ENCODE data around the gene FGF14.

Gene FGF14

GRCh38 chr13:101876951-101877350 lies 524.9 kb downstream of the FGF14 start:
- no peaks in the 10 kb centered on the region for H3K36me3 ChIP-seq (ENCODE audit: control insufficient read depth in 1 of 2, insufficient read depth in 2 of 2, low read length in 2 of 2)
- no peaks in the 10 kb centered on the region for H3K9me3 ChIP-seq (ENCODE audit: control insufficient read depth in 1 of 2, low read length in 2 of 2)
- no peaks in the 10 kb centered on the region for H3K4me1 ChIP-seq (ENCODE audit: control insufficient read depth in 1 of 2, insufficient read depth in 2 of 2, low read length in 2 of 2)
- no peaks in the 10 kb centered on the region for H3K27me3 ChIP-seq (ENCODE audit: control insufficient read depth in 1 of 2, insufficient read depth in 2 of 2, low read length in 2 of 2)
- no peak overlapping the region for H3K9ac ChIP-seq (ENCODE audit: low read depth in 1 of 2, low read length in 2 of 2)
- no peak overlapping the region for H3K27ac ChIP-seq (ENCODE audit: low read depth, low read length)
- H3K4me3 ChIP-seq (ENCODE audit: low read depth in 1 of 2, low read length in 2 of 2): no peak overlapping the region

- Histone ChIP-seq H3K27ac (ENCODE audit: low read depth, low read length) (no peak overlapping the region), H3K4me3 (ENCODE audit: low read depth in 1 of 2, low read length in 2 of 2) (no peak overlapping the region), H3K4me1 (ENCODE audit: control insufficient read depth in 1 of 2, insufficient read depth in 2 of 2, low read length in 2 of 2) (no peaks in the 10 kb centered on the region), H3K9me3 (ENCODE audit: control insufficient read depth in 1 of 2, low read length in 2 of 2) (no peaks in the 10 kb centered on the region), H3K36me3 (ENCODE audit: control insufficient read depth in 1 of 2, insufficient read depth in 2 of 2, low read length in 2 of 2) (no peaks in the 10 kb centered on the region), H3K9ac (ENCODE audit: low read depth in 1 of 2, low read length in 2 of 2) (no peak overlapping the region), H3K27me3 (ENCODE audit: control insufficient read depth in 1 of 2, insufficient read depth in 2 of 2, low read length in 2 of 2) (no peaks in the 10 kb centered on the region)
Measured at GRCh38 chr13:101875717-101876393, 526.0 kb downstream of the FGF14 start.

- H3K4me1 ChIP-seq (ENCODE audit: control insufficient read depth in 1 of 2, insufficient read depth in 2 of 2, low read length in 2 of 2): no peaks in the 10 kb centered on the region
- H3K27ac ChIP-seq (ENCODE audit: low read depth, low read length): no peak overlapping the region
- H3K27me3 ChIP-seq (ENCODE audit: control insufficient read depth in 1 of 2, insufficient read depth in 2 of 2, low read length in 2 of 2): no peaks in the 10 kb centered on the region
- no peak overlapping the region for H3K4me3 ChIP-seq (ENCODE audit: low read depth in 1 of 2, low read length in 2 of 2)
- no peak overlapping the region for H3K9ac ChIP-seq (ENCODE audit: low read depth in 1 of 2, low read length in 2 of 2)
- no peaks in the 10 kb centered on the region for H3K36me3 ChIP-seq (ENCODE audit: control insufficient read depth in 1 of 2, insufficient read depth in 2 of 2, low read length in 2 of 2)
- H3K9me3 ChIP-seq (ENCODE audit: control insufficient read depth in 1 of 2, low read length in 2 of 2): no peaks in the 10 kb centered on the region
Measured at GRCh38 chr13:101875091-101875490, 526.8 kb downstream of the FGF14 start.

- Histone ChIP-seq H3K27me3 (ENCODE audit: control insufficient read depth in 1 of 2, insufficient read depth in 2 of 2, low read length in 2 of 2) (no peaks in the 10 kb centered on the region), H3K9me3 (ENCODE audit: control insufficient read depth in 1 of 2, low read length in 2 of 2) (no peaks in the 10 kb centered on the region), H3K36me3 (ENCODE audit: control insufficient read depth in 1 of 2, insufficient read depth in 2 of 2, low read length in 2 of 2) (no peaks in the 10 kb centered on the region), H3K4me1 (ENCODE audit: control insufficient read depth in 1 of 2, insufficient read depth in 2 of 2, low read length in 2 of 2) (no peaks in the 10 kb centered on the region), H3K4me3 (ENCODE audit: low read depth in 1 of 2, low read length in 2 of 2) (no peak overlapping the region), H3K9ac (ENCODE audit: low read depth in 1 of 2, low read length in 2 of 2) (no peak overlapping the region), H3K27ac (ENCODE audit: low read depth, low read length) (no peak overlapping the region)
Measured at GRCh38 chr13:101869553-101869952, 532.3 kb downstream of the FGF14 start.

- no peaks in the 10 kb centered on the region for H3K9me3 ChIP-seq (ENCODE audit: control insufficient read depth in 1 of 2, low read length in 2 of 2)
- H3K36me3 ChIP-seq (ENCODE audit: control insufficient read depth in 1 of 2, insufficient read depth in 2 of 2, low read length in 2 of 2): no peaks in the 10 kb centered on the region
- H3K27ac ChIP-seq (ENCODE audit: low read depth, low read length): no peak overlapping the region
- H3K9ac ChIP-seq (ENCODE audit: low read depth in 1 of 2, low read length in 2 of 2): no peak overlapping the region
- H3K27me3 ChIP-seq (ENCODE audit: control insufficient read depth in 1 of 2, insufficient read depth in 2 of 2, low read length in 2 of 2): no peaks in the 10 kb centered on the region
- H3K4me1 ChIP-seq (ENCODE audit: control insufficient read depth in 1 of 2, insufficient read depth in 2 of 2, low read length in 2 of 2): no peaks in the 10 kb centered on the region
- no peak overlapping the region for H3K4me3 ChIP-seq (ENCODE audit: low read depth in 1 of 2, low read length in 2 of 2)
Measured at GRCh38 chr13:101868585-101869469, 533.0 kb downstream of the FGF14 start.

GRCh38 chr13:101866889-101867581 lies 534.8 kb downstream of the FGF14 start:
- no peaks in the 10 kb centered on the region for H3K4me1 ChIP-seq (ENCODE audit: control insufficient read depth in 1 of 2, insufficient read depth in 2 of 2, low read length in 2 of 2)
- no peak overlapping the region for H3K27ac ChIP-seq (ENCODE audit: low read depth, low read length)
- H3K27me3 ChIP-seq (ENCODE audit: control insufficient read depth in 1 of 2, insufficient read depth in 2 of 2, low read length in 2 of 2): no peaks in the 10 kb centered on the region
- H3K4me3 ChIP-seq (ENCODE audit: low read depth in 1 of 2, low read length in 2 of 2): no peak overlapping the region
- H3K9me3 ChIP-seq (ENCODE audit: control insufficient read depth in 1 of 2, low read length in 2 of 2): no peaks in the 10 kb centered on the region
- no peak overlapping the region for H3K9ac ChIP-seq (ENCODE audit: low read depth in 1 of 2, low read length in 2 of 2)
- H3K36me3 ChIP-seq (ENCODE audit: control insufficient read depth in 1 of 2, insufficient read depth in 2 of 2, low read length in 2 of 2): no peaks in the 10 kb centered on the region

GRCh38 chr13:101858860-101859259 lies 543.0 kb downstream of the FGF14 start:
- H3K36me3 ChIP-seq (ENCODE audit: control insufficient read depth in 1 of 2, insufficient read depth in 2 of 2, low read length in 2 of 2): no peaks in the 10 kb centered on the region
- H3K27me3 ChIP-seq (ENCODE audit: control insufficient read depth in 1 of 2, insufficient read depth in 2 of 2, low read length in 2 of 2): no peaks in the 10 kb centered on the region
- H3K9ac ChIP-seq (ENCODE audit: low read depth in 1 of 2, low read length in 2 of 2): no peak overlapping the region

GRCh38 chr13:101846701-101847100 lies 555.1 kb downstream of the FGF14 start:
- no peak overlapping the region for H3K27ac ChIP-seq (ENCODE audit: low read depth, low read length)
- no peaks in the 10 kb centered on the region for H3K36me3 ChIP-seq (ENCODE audit: control insufficient read depth in 1 of 2, insufficient read depth in 2 of 2, low read length in 2 of 2)
- H3K9ac ChIP-seq (ENCODE audit: low read depth in 1 of 2, low read length in 2 of 2): no peak overlapping the region
- H3K9me3 ChIP-seq (ENCODE audit: control insufficient read depth in 1 of 2, low read length in 2 of 2): no peaks in the 10 kb centered on the region
- no peaks in the 10 kb centered on the region for H3K4me1 ChIP-seq (ENCODE audit: control insufficient read depth in 1 of 2, insufficient read depth in 2 of 2, low read length in 2 of 2)
- no peak overlapping the region for H3K4me3 ChIP-seq (ENCODE audit: low read depth in 1 of 2, low read length in 2 of 2)
- H3K27me3 ChIP-seq (ENCODE audit: control insufficient read depth in 1 of 2, insufficient read depth in 2 of 2, low read length in 2 of 2): no peaks in the 10 kb centered on the region

More at GRCh38 chr13:101858860-101859259, 543.0 kb downstream of the FGF14 start:
- no peaks in the 10 kb centered on the region for H3K4me1 ChIP-seq (ENCODE audit: control insufficient read depth in 1 of 2, insufficient read depth in 2 of 2, low read length in 2 of 2)
- H3K27ac ChIP-seq (ENCODE audit: low read depth, low read length): no peak overlapping the region
- H3K9me3 ChIP-seq (ENCODE audit: control insufficient read depth in 1 of 2, low read length in 2 of 2): no peaks in the 10 kb centered on the region
- H3K4me3 ChIP-seq (ENCODE audit: low read depth in 1 of 2, low read length in 2 of 2): no peak overlapping the region

GRCh38 chr13:101846249-101846648 lies 555.6 kb downstream of the FGF14 start:
- Histone ChIP-seq H3K27me3 (ENCODE audit: control insufficient read depth in 1 of 2, insufficient read depth in 2 of 2, low read length in 2 of 2) (no peaks in the 10 kb centered on the region), H3K4me1 (ENCODE audit: control insufficient read depth in 1 of 2, insufficient read depth in 2 of 2, low read length in 2 of 2) (no peaks in the 10 kb centered on the region), H3K4me3 (ENCODE audit: low read depth in 1 of 2, low read length in 2 of 2) (no peak overlapping the region), H3K9me3 (ENCODE audit: control insufficient read depth in 1 of 2, low read length in 2 of 2) (no peaks in the 10 kb centered on the region), H3K36me3 (ENCODE audit: control insufficient read depth in 1 of 2, insufficient read depth in 2 of 2, low read length in 2 of 2) (no peaks in the 10 kb centered on the region), H3K27ac (ENCODE audit: low read depth, low read length) (no peak overlapping the region), H3K9ac (ENCODE audit: low read depth in 1 of 2, low read length in 2 of 2) (no peak overlapping the region)
